ENCODE data around the gene ZDHHC14.

GRCh38 chr6:157555455-157556143 lies 174.6 kb downstream of the ZDHHC14 start:
- TF ChIP-seq POLR2A (IDR thresholded peaks at IDR 0.05; ENCODE audit: extremely low read depth, insufficient read length) (no peak), CTCF (IDR thresholded peaks at IDR 0.05; ENCODE audit: low read depth, low read length) (no peak)

Data from NB4 (cell line).